Adrenal gland (tissue), 12 donors: ENCODE data around the gene LIN7B. TPM values are rescaled to one million over a fixed set of nuclear protein-coding genes. Genes with fewer than 3 reads are reported as not detected.
A peak's percentile ranks its signal among the peaks of the same experiment; 100 is the strongest.
"Not testable (repeated sequence)": the region's sequence is repeated elsewhere in the genome, so short reads cannot be mapped to it uniquely, and the experiment has no call there.

Experiments
- DNase-seq, 7 donors: peaks; one replicate each; pipeline ENCODE4 v3.0.0-alpha.2; 2019 to 2020
- H3K27ac ChIP-seq, 5 donors: fragments of 200-600 bp; sonication (generic) in 4 of 5; 1 replicate in 3 of 5; 2 replicates in 2 of 5; pipeline versions ENCODE4 v1.5.1 to v1.8.0; 2016 to 2020; ENCODE audit warnings: mild to moderate bottlenecking in 1 of 5
- H3K27me3 ChIP-seq: fragments of 200-600 bp; 2 replicates; pipeline ENCODE4 v1.8.0; 2021
- H3K36me3 ChIP-seq, 2 donors: fragments of 200-600 bp; replicated peaks in 1 of 2; 1 replicate in 1 of 2; 2 replicates in 1 of 2; pipeline versions ENCODE4 v1.5.1 to v1.8.0; 2018 to 2022
- H3K4me1 ChIP-seq, 2 donors: fragments of 200-600 bp; replicated peaks in 1 of 2; 1 replicate in 1 of 2; 2 replicates in 1 of 2; pipeline versions ENCODE4 v1.5.1 to v1.8.0; 2018 to 2021
- H3K4me3 ChIP-seq, 4 donors: fragments of 200-600 bp; sonication (generic) in 3 of 4; one replicate each; pipeline ENCODE4 v1.5.1; 2016 to 2018
- H3K9me3 ChIP-seq, 3 donors: fragments of 200-600 bp; sonication (generic) in 1 of 3; replicated peaks in 1 of 3; 1 replicate in 2 of 3; 2 replicates in 1 of 3; pipeline versions ENCODE4 v1.5.1 to v1.8.0; 2016 to 2021
- POLR2A ChIP-seq, 2 donors: fragments of 450-650 bp; IDR thresholded peaks; one replicate each; pipeline ENCODE4 v1.6.1; 2017; ENCODE audit warnings: antibody characterized with exemption in 2 of 2, mild to moderate bottlenecking in 2 of 2, moderate library complexity in 1 of 2
- WGBS, 4 donors: extraction: QIAGEN DNeasy Blood & Tissue Kit in 2 of 4; methylation state at CpG; one replicate each; pipeline versions ENCODE4 v1.1.5 to v1.1.7; 2013 to 2017; 5-methylcytosine and 5-hydroxymethylcytosine counted together
- intact Hi-C, 2 donors: fragments of 100-400 bp; cut with DNase I; formaldehyde crosslinking; loops; one replicate each; pipeline versions ENCODE4 v1.14.1 to v1.15.0; 2022 to 2023
- polyA plus RNA-seq, 3 donors: library from polyadenylated mRNA; stranded (reverse); fragments of 200-250 nt in 2 of 3; fragments of 350-450 nt in 1 of 3; fragmentation: Illumina TruSeq in 1 of 3; extraction: RNeasy Lipid Tissue Mini Kit (QIAGEN cat#74804) in 1 of 3; gene quantifications; one replicate each; pipeline ENCODE4 v1.2.3, GENCODE V29; 2013 to 2014
- total RNA-seq, 9 donors: library from RNA; depleted of rRNA in 4 of 9; stranded (reverse); fragments of >200 nt in 4 of 9; fragments of 120-200 nt in 1 of 9; fragmentation: NEBNext Ultra II Directional in 1 of 9; extraction: Animal tissue kit (Norgen Biotek cat#: 25700) in 1 of 9; gene quantifications; one replicate each; pipeline versions ENCODE4 v1.1.0 to v1.2.4, GENCODE V29; 2013 to 2023
- TF ChIP-seq, protein P1 (sequence below), 6 experiments: fragments of 450-650 bp in 4 of 6; fragments of 200-600 bp in 2 of 6; sonication (generic) in 1 of 6; IDR thresholded peaks; 1 replicate in 5 of 6; 2 replicates in 1 of 6; pipeline versions ENCODE4 v1.5.1 to v1.8.0; 2016 to 2021; ENCODE audit warnings: antibody characterized with exemption in 6 of 6, mild to moderate bottlenecking in 2 of 6, moderate library complexity in 1 of 6
- donor health status: healthy with polysubstance abuse.
- donor health status: Bipolar disorder and iron deficiency.
- donor health status: DM: yes; HTN: yes; CAD: no.
- donor health status: DM: no; HTN: no; CAD: no.
- donor health status: DM: no; HTN: no; CAD: no.
- donor health status: DM: yes; HTN: yes; CAD: no.

Gene LIN7B
- total and polyA plus RNA-seq, 12 donors: 4.4 to 35.2 (median 11.1) TPM

DNA sequence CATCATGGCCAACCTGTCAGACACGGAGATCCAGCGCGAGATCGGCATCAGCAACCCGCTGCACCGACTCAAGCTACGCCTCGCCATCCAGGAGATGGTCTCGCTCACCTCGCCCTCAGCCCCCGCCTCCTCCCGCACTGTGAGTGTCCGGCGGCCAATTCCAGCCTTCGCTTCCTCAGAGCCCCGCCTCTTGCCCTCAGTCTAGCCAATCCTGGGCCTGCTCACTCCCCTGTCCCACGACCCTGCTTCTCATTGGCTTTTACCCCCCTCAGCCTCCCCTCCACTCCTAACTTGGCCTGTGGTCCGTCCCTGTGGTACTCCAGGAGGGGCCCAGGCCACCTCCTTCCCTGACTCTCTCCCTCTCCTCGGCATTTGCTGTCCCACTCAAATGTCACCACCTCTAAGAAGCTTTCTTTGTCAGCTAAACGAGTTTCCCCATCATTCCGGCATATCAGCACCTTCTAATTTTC, 28.7 kb downstream of the LIN7B start:
- no peaks in the 10 kb centered on the region for H3K9me3 ChIP-seq
- H3K27ac ChIP-seq: no peak overlapping the region
- intact Hi-C loops: no loop called here
- peak; percentile 88 to 96 (median 92) for DNase-seq
- H3K27me3 ChIP-seq: no peaks in the 10 kb centered on the region
- H3K4me1 ChIP-seq: peaks cover 0 to 17% of the 10 kb centered on the region in 2 donors
- H3K4me3 ChIP-seq: peak overlapping the region in 1 of 4 donors; percentile 52
- TF ChIP-seq, protein P1, sequence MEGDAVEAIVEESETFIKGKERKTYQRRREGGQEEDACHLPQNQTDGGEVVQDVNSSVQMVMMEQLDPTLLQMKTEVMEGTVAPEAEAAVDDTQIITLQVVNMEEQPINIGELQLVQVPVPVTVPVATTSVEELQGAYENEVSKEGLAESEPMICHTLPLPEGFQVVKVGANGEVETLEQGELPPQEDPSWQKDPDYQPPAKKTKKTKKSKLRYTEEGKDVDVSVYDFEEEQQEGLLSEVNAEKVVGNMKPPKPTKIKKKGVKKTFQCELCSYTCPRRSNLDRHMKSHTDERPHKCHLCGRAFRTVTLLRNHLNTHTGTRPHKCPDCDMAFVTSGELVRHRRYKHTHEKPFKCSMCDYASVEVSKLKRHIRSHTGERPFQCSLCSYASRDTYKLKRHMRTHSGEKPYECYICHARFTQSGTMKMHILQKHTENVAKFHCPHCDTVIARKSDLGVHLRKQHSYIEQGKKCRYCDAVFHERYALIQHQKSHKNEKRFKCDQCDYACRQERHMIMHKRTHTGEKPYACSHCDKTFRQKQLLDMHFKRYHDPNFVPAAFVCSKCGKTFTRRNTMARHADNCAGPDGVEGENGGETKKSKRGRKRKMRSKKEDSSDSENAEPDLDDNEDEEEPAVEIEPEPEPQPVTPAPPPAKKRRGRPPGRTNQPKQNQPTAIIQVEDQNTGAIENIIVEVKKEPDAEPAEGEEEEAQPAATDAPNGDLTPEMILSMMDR (IDR thresholded peaks at IDR 0.05): no peak
- TF ChIP-seq POLR2A (IDR thresholded peaks at IDR 0.05): peak in 1 of 2 donors; percentile 8
- 3 to 6% (median 4%) methylated on average over 12 to 21 of the region's 21 CpGs for WGBS, 4 donors
- no peaks in the 10 kb centered on the region for H3K36me3 ChIP-seq

DNA sequence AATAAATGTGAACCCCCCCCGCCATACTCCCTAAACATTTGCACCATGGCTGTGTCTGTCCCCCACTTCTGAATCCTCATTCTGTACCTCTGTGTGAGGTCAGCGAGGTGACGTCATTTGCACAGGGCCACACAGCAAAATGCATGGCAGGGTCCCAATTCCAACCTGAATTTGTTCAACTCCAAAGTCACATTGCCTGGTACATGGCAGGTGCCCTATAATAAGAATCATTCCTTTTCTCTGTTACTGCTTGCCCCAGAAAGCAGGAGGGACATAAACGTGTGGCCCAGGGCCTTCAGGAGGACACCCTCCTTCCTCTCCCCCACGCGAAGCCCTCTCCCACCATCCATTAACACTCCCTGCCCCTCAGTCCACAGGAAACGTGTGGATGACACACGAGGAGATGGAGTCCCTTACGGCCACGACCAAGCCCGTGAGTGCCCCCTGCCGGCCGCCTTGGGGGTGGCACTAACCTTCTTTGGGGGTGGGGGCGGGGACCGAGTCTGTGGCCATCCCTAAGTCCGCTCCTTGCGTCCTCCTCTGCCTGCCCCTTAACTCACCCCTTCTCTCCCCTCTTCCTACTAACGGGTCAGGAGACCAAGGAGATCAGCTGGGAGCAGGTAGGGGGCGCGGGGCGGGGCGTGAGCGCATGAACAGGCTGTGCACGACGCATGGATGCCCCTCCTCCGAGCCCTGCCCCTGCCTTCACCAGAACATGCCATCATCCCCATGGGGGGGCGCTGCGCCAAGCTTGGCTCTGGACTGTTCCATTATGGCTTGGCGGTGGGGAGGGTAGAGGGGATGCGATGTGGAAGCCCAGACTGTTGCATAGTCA, 31.6 kb downstream of the LIN7B start:
- intact Hi-C loops: loop anchor here (2.0 to 5.0 kb wide), 2 partner anchors 43 to 49 kb away; no protein-coding TSS in a partner anchor
- peak overlapping the region in 1 of 4 donors; percentile 40 for H3K4me3 ChIP-seq
- peak; percentile 74 to 92 (median 83) for DNase-seq

DNA sequence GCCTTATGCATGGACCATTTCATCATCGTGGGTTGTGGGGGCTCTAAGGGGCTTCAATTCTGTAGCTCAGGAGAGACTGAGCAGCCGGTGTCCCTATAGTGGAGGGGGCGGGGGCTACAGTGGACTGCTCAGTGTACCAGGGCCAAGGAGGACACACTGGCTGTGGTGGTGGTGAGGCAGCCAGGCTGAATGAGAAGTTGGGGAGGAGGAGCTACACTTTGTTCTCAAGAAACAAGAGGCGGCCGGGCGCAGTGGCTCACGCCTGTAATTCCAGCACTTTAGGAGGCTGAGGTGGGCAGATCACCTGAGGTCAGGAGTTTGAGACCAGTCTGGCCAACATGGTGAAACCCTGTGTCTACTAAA, 32.2 kb downstream of the LIN7B start:
- H3K36me3 ChIP-seq, DNase-seq, H3K27me3 ChIP-seq, H3K9me3 ChIP-seq, H3K4me3 ChIP-seq: not testable (repeated sequence)
- intact Hi-C loops: loop anchor here (2.0 to 5.0 kb wide), 2 partner anchors 44 to 50 kb away; no protein-coding TSS in a partner anchor
- peaks cover 13 to 29% of the 10 kb centered on the region in 2 donors for H3K4me1 ChIP-seq
- 29 to 49% (median 39%) methylated on average over 6 to 7 of the region's 7 CpGs for WGBS, 4 donors
- peak overlapping the region in 1 of 5 donors; percentile 29 for H3K27ac ChIP-seq

More for the DNA sequence above, 31.6 kb downstream of the LIN7B start:
- peaks cover 9 to 23% of the 10 kb centered on the region in 2 donors for H3K4me1 ChIP-seq
- H3K36me3 ChIP-seq: no peaks in the 10 kb centered on the region
- 7 to 10% (median 8%) methylated on average over 20 to 30 of the region's 30 CpGs for WGBS, 4 donors
- H3K27me3 ChIP-seq: no peaks in the 10 kb centered on the region
- TF ChIP-seq POLR2A (IDR thresholded peaks at IDR 0.05): no peak
- TF ChIP-seq, protein P1 (IDR thresholded peaks at IDR 0.05): peak; percentile 71 to 91 (median 84)
- no peaks in the 10 kb centered on the region for H3K9me3 ChIP-seq
- peak overlapping the region in 1 of 5 donors; percentile 29 for H3K27ac ChIP-seq

DNA sequence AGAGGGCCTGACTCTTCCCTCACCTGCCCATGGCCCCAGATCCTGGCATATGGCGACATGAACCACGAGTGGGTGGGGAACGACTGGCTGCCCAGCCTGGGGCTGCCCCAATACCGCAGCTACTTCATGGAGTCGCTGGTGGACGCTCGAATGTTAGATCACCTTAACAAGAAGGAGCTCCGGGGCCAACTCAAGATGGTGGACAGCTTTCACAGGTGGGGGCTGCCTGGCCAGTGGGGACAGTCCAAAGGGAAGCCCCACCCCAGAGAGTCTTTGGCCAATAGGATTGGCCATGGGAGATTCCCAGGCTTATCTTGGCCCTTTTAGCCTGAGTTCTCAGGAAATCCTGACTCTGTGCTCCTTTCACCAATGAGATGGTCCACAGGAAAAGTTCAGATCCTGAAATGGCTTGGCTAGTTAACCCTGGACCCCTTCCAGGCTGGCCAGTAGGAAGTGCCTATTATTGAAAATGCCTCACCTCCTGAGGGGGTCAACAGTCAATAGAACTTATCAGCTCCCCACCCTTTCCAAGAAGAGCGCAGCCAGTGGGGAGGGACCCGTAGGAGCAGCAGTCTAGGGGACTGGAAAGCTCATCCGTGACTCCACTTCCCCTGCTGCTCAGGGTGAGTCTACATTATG, 34.0 kb downstream of the LIN7B start:
- Histone ChIP-seq H3K27me3 (no peaks in the 10 kb centered on the region), H3K27ac (peak overlapping the region in 2 of 5 donors; percentile 91 to 94), H3K36me3 (no peaks in the 10 kb centered on the region), H3K4me1 (peaks cover 15 to 29% of the 10 kb centered on the region in 2 donors), H3K4me3 (peak overlapping the region in 1 of 4 donors; percentile 73), H3K9me3 (no peaks in the 10 kb centered on the region)
- peak in 2 of 7 donors; percentile 29 to 78 for DNase-seq
- 63 to 78% (median 75%) methylated on average over 7 to 11 of the region's 11 CpGs for WGBS, 4 donors
- intact Hi-C loops: loop anchor here in 1 of 2 donors (5.0 kb wide), 1 partner anchor 46 kb away; no protein-coding TSS in a partner anchor
- TF ChIP-seq, protein P1 (IDR thresholded peaks at IDR 0.05): no peak
- TF ChIP-seq POLR2A (IDR thresholded peaks at IDR 0.05): no peak
